ENCODE data around the gene HDAC9.

The HDAC9 gene

GRCh38 chr7:18756378-18757050 lies 261.0 kb downstream of the HDAC9 start:
- no peaks in the 10 kb centered on the region for H3K9me3 ChIP-seq
- no peak overlapping the region for H3K27ac ChIP-seq
- TF ChIP-seq CTCF (IDR thresholded peaks at IDR 0.05): no peak
- no peak for DNase-seq
- H3K27me3 ChIP-seq: no peaks in the 10 kb centered on the region
- intact Hi-C loops (cut with DNase I; ENCODE audit: low total_unique reads): no loop called here
- no peaks in the 10 kb centered on the region for H3K36me3 ChIP-seq
- no peak overlapping the region for H3K4me3 ChIP-seq
- H3K4me1 ChIP-seq: no peaks in the 10 kb centered on the region

- no peak for TF ChIP-seq CTCF (IDR thresholded peaks at IDR 0.05)
- peaks cover 0 to 6% (median 0%) of the 10 kb centered on the region in 4 donors for H3K4me1 ChIP-seq
- no peaks in the 10 kb centered on the region for H3K36me3 ChIP-seq
- no peaks in the 10 kb centered on the region for H3K27me3 ChIP-seq
- intact Hi-C loops (cut with DNase I; ENCODE audit: low total_unique reads): no loop called here
- no peak overlapping the region for H3K4me3 ChIP-seq
- H3K27ac ChIP-seq: no peak overlapping the region
- H3K9me3 ChIP-seq: no peaks in the 10 kb centered on the region
- DNase-seq: no peak
These were observed 264.5 kb downstream of the HDAC9 start for GRCh38 chr7:18760046-18760445.

GRCh38 chr7:18760631-18761445 lies 265.3 kb downstream of the HDAC9 start:
- Histone ChIP-seq H3K4me1 (peaks cover 0 to 6% (median 0%) of the 10 kb centered on the region in 4 donors), H3K4me3 (no peak overlapping the region), H3K36me3 (no peaks in the 10 kb centered on the region), H3K27me3 (no peaks in the 10 kb centered on the region), H3K9me3 (no peaks in the 10 kb centered on the region), H3K27ac (no peak overlapping the region)
- DNase-seq: no peak
- intact Hi-C loops (cut with DNase I; ENCODE audit: low total_unique reads): no loop called here
- TF ChIP-seq CTCF (IDR thresholded peaks at IDR 0.05): no peak

GRCh38 chr7:18762189-18762588 lies 266.6 kb downstream of the HDAC9 start:
- no peak for DNase-seq
- TF ChIP-seq CTCF (IDR thresholded peaks at IDR 0.05): no peak

GRCh38 chr7:18768256-18768655 lies 272.7 kb downstream of the HDAC9 start:
- H3K4me1 ChIP-seq: no peaks in the 10 kb centered on the region
- no peaks in the 10 kb centered on the region for H3K36me3 ChIP-seq
- TF ChIP-seq CTCF (IDR thresholded peaks at IDR 0.05): no peak
- intact Hi-C loops (cut with DNase I; ENCODE audit: low total_unique reads): no loop called here
- no peak for DNase-seq
- H3K27me3 ChIP-seq: no peaks in the 10 kb centered on the region
- no peaks in the 10 kb centered on the region for H3K9me3 ChIP-seq
- no peak overlapping the region for H3K27ac ChIP-seq
- H3K4me3 ChIP-seq: no peak overlapping the region

More at GRCh38 chr7:18762189-18762588, 266.6 kb downstream of the HDAC9 start:
- Histone ChIP-seq H3K4me3 (no peak overlapping the region), H3K27me3 (no peaks in the 10 kb centered on the region), H3K36me3 (no peaks in the 10 kb centered on the region), H3K4me1 (peaks cover 0 to 6% (median 0%) of the 10 kb centered on the region in 4 donors), H3K27ac (no peak overlapping the region), H3K9me3 (no peaks in the 10 kb centered on the region)
- intact Hi-C loops (cut with DNase I; ENCODE audit: low total_unique reads): no loop called here
